GM21515 (cell line): ENCODE measurements around the gene CHADL.

ENCODE experiments used
- ATAC-seq: cut with Tn5 transposase; IDR thresholded peaks from one replicate; pipeline ENCODE4 v1.9.1; 2021; ENCODE audit not compliant: unreplicated experiment

Gene CHADL

GRCh38 chr22:41256254-41257253, 15.8 kb upstream of the CHADL start:
- no peak for ATAC-seq

- ATAC-seq, result no peak
Measured at GRCh38 chr22:41254230-41254629, 13.5 kb upstream of the CHADL start.

- ATAC-seq, result no peak
Measured at GRCh38 chr22:41252365-41252764, 11.6 kb upstream of the CHADL start.

GRCh38 chr22:41250127-41250526, 9.4 kb upstream of the CHADL start:
- ATAC-seq, result no peak

- no peak for ATAC-seq
Measured at GRCh38 chr22:41249442-41249841, 8.7 kb upstream of the CHADL start.

GRCh38 chr22:41248758-41249157, 8.0 kb upstream of the CHADL start:
- ATAC-seq, result no peak

- no peak for ATAC-seq
Measured at GRCh38 chr22:41248314-41248713, 7.6 kb upstream of the CHADL start.

- ATAC-seq, result no peak
Measured at GRCh38 chr22:41247703-41248102, 7.0 kb upstream of the CHADL start.

- ATAC-seq, result no peak
Measured at GRCh38 chr22:41245917-41246499, 5.3 kb upstream of the CHADL start.

- no peak for ATAC-seq
Measured at GRCh38 chr22:41243361-41243760, 2.6 kb upstream of the CHADL start.

- ATAC-seq, result no peak
Measured at GRCh38 chr22:41242396-41243117, 1.8 kb upstream of the CHADL start.

GRCh38 chr22:41241133-41241676, 474 bp upstream of the CHADL start:
- ATAC-seq, result no peak

- no peak for ATAC-seq
Measured at GRCh38 chr22:41239443-41240128, 1.1 kb downstream of the CHADL start.

GRCh38 chr22:41238570-41239442, 1.9 kb downstream of the CHADL start:
- no peak for ATAC-seq

- peak; percentile 73 for ATAC-seq
Measured at GRCh38 chr22:41237707-41238569, 2.8 kb downstream of the CHADL start.

GRCh38 chr22:41237036-41237706, 3.6 kb downstream of the CHADL start:
- no peak for ATAC-seq

- no peak for ATAC-seq
Measured at GRCh38 chr22:41234815-41235695, 5.7 kb downstream of the CHADL start.
